Activated naive CD8-positive, alpha-beta T cell (primary cell): ENCODE results near the gene GPD2.
"Not testable (repeated sequence)": the region's sequence is repeated elsewhere in the genome, so short reads cannot be mapped to it uniquely, and the experiment has no call there.

Experiments
- H3K27ac Mint-ChIP-seq: one replicate; pipeline ENCODE4 v1.8.0; 2021; ENCODE audit warnings: mixed read lengths
- H3K27me3 Mint-ChIP-seq: one replicate; pipeline ENCODE4 v1.8.0; 2021; ENCODE audit warnings: mixed read lengths
- H3K36me3 Mint-ChIP-seq: one replicate; pipeline ENCODE4 v1.8.0; 2021; ENCODE audit warnings: mixed read lengths
- H3K4me1 Mint-ChIP-seq: one replicate; pipeline ENCODE4 v1.8.0; 2021; ENCODE audit warnings: low read depth, mixed read lengths
- H3K4me3 Mint-ChIP-seq: one replicate; pipeline ENCODE4 v1.8.0; 2021; ENCODE audit warnings: mild to moderate bottlenecking, mixed read lengths
- H3K9me3 Mint-ChIP-seq: one replicate; pipeline ENCODE4 v1.8.0; 2021; ENCODE audit warnings: low read depth, mixed read lengths

Gene GPD2

DNA sequence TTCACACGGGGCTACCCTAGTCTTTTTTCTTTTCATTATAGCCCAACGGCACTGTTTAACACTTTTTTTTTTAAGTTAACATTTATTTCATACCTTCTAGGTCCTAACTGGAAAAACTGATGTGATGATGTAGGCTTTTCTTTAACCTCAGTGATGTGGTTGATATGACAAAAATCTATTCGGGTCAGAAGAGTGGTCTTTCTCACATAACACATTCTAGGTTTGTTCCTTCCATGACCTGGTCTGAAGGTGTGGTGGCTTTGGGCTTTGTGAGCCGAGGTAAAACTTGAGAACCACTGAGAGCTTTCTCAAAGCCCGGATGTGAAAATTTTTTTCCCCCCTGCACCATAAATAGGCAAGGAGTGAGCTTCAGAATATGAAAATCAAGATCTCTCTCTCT, 44.2 kb downstream of the GPD2 start:
- Mint-ChIP-seq H3K9me3 (no peaks in the 10 kb centered on the region), H3K27ac (no peak overlapping the region), H3K4me3 (no peak overlapping the region)

DNA sequence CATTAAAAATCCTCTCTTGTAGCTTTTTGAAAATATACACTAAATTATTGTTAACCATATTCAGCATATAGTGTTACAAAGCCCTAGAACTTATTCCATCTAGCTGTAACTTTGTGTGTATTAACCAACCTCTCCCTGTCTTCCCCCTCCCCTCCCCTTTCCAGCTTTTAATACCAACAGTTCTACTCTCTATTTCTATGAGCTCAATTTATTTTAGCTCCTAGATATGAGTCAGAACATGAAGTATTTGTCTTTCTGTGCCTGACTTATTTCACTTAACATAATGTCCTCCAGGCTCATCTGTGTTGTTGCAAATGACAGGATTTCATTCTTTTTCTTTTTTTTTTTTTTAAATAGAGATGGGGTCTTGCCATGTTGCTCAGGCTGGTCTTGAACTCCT, 45.1 kb downstream of the GPD2 start:
- Mint-ChIP-seq H3K4me3 (no peak overlapping the region), H3K27ac (no peak overlapping the region), H3K4me1 (peaks cover 20% of the 10 kb centered on the region), H3K36me3 (peaks cover 9% of the 10 kb centered on the region), H3K27me3 (no peaks in the 10 kb centered on the region), H3K9me3 (no peaks in the 10 kb centered on the region)

More for the DNA sequence above, 44.2 kb downstream of the GPD2 start:
- H3K4me1 Mint-ChIP-seq = peaks cover 20% of the 10 kb centered on the region
- H3K27me3 Mint-ChIP-seq = no peaks in the 10 kb centered on the region
- peaks cover 6% of the 10 kb centered on the region for H3K36me3 Mint-ChIP-seq

DNA sequence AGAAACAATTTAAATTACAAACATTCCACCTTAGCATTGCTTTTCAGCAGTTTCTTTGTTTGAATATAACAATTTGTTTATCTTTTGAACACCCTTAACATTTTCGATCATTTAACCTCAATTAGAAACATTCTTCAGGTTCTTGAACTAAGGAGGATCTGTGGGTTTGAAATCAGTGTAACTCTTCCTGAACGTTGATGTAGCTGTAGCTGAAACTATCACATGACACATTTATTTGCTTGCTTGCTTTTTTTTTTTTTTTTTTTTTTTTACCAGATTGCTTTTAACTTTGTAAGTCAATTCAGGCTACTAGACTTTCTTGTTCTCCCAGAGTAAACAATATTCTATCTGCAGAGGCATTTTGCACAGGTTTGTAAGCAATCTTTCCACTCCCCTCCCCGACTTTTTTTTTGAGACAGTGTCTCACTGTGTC, 47.6 kb downstream of the GPD2 start:
- Mint-ChIP-seq H3K4me1 (peaks cover 18% of the 10 kb centered on the region), H3K4me3 (no peak overlapping the region), H3K27ac (peak overlapping the region; percentile 8), H3K27me3 (no peaks in the 10 kb centered on the region), H3K36me3 (peaks cover 4% of the 10 kb centered on the region), H3K9me3 (no peaks in the 10 kb centered on the region)

DNA sequence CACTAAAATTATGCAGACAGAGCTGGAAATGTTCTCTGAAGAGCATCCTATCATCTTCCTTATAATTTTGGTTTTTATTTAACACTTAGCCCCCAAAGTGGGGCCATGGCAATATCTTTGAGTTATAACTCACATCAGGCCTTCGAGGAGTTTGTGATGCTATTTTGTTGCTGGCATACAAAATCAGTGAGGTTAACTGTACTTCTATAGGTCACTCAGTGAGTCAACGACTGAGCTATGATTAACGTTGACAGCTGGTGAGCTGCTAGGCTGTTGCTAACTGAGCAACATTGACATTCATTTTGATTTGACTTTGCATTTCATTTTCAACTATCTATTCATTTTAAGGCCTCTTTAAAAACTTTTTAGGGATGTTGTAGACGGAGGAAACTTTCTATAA, 50.0 kb downstream of the GPD2 start:
- Mint-ChIP-seq H3K4me3 (no peak overlapping the region), H3K4me1 (peaks cover 18% of the 10 kb centered on the region), H3K27me3 (no peaks in the 10 kb centered on the region), H3K27ac (no peak overlapping the region), H3K36me3 (peaks cover 3% of the 10 kb centered on the region), H3K9me3 (no peaks in the 10 kb centered on the region)

DNA sequence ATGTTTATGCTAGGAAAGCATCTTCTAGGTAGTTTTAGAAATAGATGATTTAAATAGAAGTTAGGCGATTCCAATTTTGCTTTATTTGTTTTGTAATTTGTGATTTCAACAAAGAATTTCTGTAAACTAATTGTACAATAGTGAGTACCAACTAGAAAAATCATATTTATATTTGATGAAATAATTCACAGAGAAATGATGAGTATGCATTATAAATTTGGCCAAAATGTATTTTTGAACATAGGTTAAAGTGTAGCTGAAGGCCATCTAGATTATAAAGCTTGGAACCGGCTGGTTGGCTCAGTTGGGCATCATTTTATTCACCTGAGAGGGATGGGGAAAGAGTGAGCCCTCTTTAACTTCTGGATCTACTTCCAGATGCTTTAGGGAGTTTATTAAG, 50.4 kb downstream of the GPD2 start:
- Mint-ChIP-seq H3K27me3 (no peaks in the 10 kb centered on the region), H3K36me3 (peaks cover 3% of the 10 kb centered on the region), H3K4me3 (no peak overlapping the region), H3K27ac (no peak overlapping the region), H3K4me1 (peaks cover 18% of the 10 kb centered on the region), H3K9me3 (no peaks in the 10 kb centered on the region)

DNA sequence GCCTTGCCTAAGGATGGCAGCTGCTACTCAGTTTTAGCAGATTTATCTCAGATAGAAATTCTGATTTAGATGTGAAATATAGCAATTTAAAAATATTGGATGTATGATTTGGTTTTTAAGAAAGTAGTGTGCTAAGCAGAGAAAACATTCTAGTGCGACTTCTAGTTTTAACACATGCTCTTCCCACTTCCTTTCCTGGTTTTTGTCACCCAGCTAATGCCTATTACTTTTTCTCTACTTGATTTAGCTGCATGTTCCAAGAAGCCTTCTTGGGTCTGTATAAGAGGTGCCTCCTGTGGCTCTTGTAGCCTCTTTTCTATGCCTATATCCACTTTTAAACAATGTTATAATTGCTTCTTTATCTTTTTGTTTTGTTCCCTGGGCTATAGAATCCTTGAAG, 53.0 kb downstream of the GPD2 start:
- no peak overlapping the region for H3K4me3 Mint-ChIP-seq
- H3K9me3 Mint-ChIP-seq = no peaks in the 10 kb centered on the region
- peaks cover 23% of the 10 kb centered on the region for H3K4me1 Mint-ChIP-seq

DNA sequence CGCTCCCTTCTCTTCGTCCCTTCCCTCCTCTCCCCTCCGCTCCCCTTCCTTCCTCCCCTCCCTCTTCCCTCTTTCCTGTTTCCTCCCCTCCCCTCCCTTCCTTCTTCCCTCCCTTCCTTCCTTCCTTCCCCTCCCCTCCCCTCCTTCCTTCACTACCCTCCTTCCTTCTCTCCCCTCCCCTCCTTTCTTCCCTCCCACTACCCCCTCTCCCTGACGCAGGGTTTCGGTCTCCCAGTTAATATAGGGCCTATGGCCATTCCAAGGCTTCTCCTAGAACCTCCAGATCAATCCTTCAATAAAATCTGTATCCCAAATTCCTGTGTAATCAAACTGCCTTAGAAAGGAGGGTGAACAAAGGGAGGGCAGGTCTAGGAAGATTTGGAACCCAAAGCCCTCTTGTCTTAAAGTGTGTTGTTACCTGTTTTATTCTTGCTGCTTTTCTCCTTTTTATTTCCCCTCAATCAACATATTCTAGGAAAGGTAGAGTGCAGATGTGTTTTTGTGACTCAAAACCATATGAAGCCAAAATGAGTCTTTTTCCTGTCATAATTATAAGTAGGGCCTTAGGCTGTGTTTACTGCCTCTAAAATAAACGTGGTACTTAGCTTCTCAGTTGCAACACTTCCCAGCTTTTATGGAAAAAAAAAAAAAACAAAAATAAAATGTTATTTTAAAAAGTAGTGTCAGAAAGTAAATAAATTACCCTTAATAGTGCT, 53.7 kb downstream of the GPD2 start:
- Mint-ChIP-seq H3K36me3 (peaks cover 3% of the 10 kb centered on the region), H3K27ac (peak overlapping the region; percentile 72), H3K4me1 (peaks cover 23% of the 10 kb centered on the region), H3K4me3 (peak overlapping the region; percentile 27), H3K27me3 (no peaks in the 10 kb centered on the region), H3K9me3 (no peaks in the 10 kb centered on the region)

More for the DNA sequence above, 53.0 kb downstream of the GPD2 start:
- Mint-ChIP-seq H3K36me3 (peaks cover 3% of the 10 kb centered on the region), H3K27ac (no peak overlapping the region), H3K27me3 (no peaks in the 10 kb centered on the region)

DNA sequence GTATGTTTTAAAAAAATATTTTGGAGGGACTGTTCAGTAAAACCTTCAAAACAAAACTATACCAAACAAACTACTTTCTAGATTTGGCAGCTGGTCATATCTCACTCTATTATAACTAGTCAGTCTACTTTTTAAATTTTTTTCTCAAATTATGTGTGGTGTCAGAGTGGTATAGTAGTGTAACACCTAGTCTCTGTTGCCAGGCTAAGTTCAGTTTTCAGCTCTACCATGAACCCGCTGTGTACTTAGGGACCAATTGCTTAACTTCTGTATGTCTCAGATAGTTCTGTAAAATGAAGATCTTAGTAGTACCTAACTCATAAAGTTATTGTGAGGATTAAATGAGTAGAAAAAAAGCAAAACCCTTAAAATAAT, 54.3 kb downstream of the GPD2 start:
- no peak overlapping the region for H3K4me3 Mint-ChIP-seq
- no peaks in the 10 kb centered on the region for H3K9me3 Mint-ChIP-seq
- H3K36me3 Mint-ChIP-seq = peaks cover 3% of the 10 kb centered on the region
- peaks cover 26% of the 10 kb centered on the region for H3K4me1 Mint-ChIP-seq
- no peaks in the 10 kb centered on the region for H3K27me3 Mint-ChIP-seq
- peak overlapping the region; percentile 59 for H3K27ac Mint-ChIP-seq

DNA sequence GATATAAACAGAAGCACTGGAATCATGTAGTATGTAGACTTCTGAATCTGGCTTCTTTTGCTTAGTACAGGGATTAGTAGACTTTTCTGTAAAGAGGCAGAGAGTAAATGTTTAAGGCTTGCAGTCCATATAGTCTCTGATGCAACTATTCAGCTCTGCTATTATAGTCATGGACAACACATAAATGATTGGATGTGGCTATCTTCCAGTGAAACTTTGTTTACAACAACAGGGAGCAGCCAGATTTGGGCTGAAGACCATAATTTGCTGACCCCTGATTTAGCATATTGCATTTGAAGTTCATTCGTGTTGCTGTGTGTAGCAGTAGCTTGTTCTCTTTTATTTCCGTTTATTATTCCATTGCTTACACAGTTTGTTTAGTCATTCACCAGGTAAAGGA, 55.0 kb downstream of the GPD2 start:
- no peaks in the 10 kb centered on the region for H3K9me3 Mint-ChIP-seq
- H3K27ac Mint-ChIP-seq = no peak overlapping the region
- no peaks in the 10 kb centered on the region for H3K27me3 Mint-ChIP-seq
- H3K36me3 Mint-ChIP-seq = peaks cover 2% of the 10 kb centered on the region
- peaks cover 32% of the 10 kb centered on the region for H3K4me1 Mint-ChIP-seq
- H3K4me3 Mint-ChIP-seq = no peak overlapping the region

DNA sequence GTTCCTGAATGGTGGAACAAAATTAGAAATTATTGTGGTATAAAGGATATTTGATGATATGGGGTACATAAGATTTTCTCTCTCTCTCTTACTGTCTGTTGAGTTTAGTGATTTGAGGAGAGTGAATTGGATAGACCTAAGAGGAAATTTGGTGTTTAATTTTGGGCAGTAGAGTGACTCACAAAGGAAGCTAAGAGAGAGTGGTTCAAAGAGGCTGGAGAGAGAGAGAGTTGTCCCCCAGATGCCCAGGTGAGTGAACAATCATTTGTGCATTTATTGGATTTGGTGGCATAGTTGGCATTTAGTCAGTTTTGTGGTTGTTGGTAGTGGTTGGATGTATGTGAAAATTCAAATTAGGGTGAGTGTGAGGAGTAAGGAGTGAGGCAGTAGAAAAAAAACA, 56.8 kb downstream of the GPD2 start:
- Mint-ChIP-seq H3K27ac (no peak overlapping the region), H3K9me3 (no peaks in the 10 kb centered on the region), H3K36me3 (no peaks in the 10 kb centered on the region), H3K4me3 (no peak overlapping the region), H3K27me3 (no peaks in the 10 kb centered on the region), H3K4me1 (peaks cover 37% of the 10 kb centered on the region)

DNA sequence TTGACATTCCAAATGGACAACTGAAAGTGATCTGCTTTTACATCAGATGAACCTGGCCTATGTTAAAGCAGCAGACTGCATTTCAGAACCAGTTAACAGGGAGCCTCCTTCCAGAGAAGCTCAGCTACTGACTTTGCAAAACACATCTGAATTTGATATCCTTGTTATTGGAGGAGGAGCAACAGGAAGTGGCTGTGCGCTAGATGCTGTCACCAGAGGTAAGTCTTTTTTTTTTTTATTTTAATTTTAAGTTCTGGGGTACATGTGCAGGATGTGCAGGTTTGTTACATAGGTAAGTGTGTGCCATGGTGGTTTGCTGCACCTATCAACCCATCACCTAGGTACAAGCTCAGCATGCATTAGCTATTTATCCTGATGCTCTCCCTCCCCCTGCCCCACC, 59.8 kb downstream of the GPD2 start:
- H3K9me3 Mint-ChIP-seq, H3K36me3 Mint-ChIP-seq, H3K27ac Mint-ChIP-seq, H3K4me3 Mint-ChIP-seq, H3K27me3 Mint-ChIP-seq: not testable (repeated sequence)
- peaks cover 24% of the 10 kb centered on the region for H3K4me1 Mint-ChIP-seq

DNA sequence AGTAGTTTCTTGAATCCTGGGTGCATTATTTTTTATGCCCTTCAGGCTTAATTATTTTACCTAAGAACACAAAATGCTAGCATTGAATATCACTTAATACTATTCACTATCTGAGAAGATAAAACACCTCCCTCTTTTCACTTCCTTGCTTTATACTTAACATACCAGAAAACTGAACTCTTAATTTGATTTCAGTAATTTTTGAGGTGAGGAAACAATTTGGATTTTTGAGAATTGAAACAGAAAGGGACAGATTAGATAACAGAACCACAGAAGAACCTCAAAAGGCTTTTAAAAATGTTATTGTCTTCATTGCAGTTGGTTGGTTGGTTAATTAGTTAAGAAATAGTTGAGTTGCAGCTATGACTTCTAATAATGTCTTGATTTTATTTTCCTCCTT, 69.5 kb downstream of the GPD2 start:
- Mint-ChIP-seq H3K27ac (no peak overlapping the region), H3K4me3 (no peak overlapping the region), H3K27me3 (no peaks in the 10 kb centered on the region), H3K9me3 (no peaks in the 10 kb centered on the region), H3K4me1 (peaks cover 7% of the 10 kb centered on the region), H3K36me3 (peaks cover 6% of the 10 kb centered on the region)

DNA sequence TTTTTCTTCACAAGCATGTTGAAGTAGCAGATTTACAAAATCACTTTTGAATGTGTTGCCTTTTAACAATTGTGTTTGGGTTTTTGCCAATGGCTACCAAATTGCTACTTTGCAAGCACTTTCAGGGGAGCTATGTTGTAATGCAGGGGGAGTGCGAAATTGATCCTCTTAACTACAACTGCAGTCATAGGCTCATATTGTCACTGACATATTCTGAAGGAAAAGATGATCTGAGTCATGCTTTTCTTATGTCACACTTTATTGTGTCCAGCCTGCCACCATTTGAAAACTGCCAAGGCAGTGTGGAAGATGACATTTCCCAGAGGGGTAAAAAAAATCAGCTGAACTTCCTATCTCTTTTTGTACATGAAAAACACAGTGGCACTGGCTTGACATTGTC, 74.9 kb downstream of the GPD2 start:
- no peak overlapping the region for H3K27ac Mint-ChIP-seq
- H3K9me3 Mint-ChIP-seq = no peaks in the 10 kb centered on the region
- no peaks in the 10 kb centered on the region for H3K27me3 Mint-ChIP-seq
- H3K36me3 Mint-ChIP-seq = peaks cover 23% of the 10 kb centered on the region
- no peak overlapping the region for H3K4me3 Mint-ChIP-seq
- no peaks in the 10 kb centered on the region for H3K4me1 Mint-ChIP-seq

DNA sequence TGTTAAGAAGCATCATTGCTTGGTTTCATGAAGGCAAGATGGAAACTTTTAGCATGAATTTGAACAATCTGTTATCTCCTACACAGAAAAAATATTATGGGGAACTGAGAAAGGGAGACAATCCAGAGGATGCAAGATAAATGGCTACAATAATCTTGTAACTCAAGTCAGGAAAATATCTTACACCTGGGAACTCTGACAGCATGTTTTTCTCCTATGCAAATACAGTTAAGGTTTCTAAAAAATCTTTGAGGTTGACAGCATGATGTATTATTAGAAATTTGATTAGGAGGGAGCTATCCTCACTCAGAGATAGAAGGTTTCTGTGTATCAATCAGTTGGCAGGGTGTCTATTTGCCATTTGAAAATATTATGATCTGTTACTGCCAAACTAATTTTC, 75.6 kb downstream of the GPD2 start:
- Mint-ChIP-seq H3K9me3 (no peaks in the 10 kb centered on the region), H3K4me3 (no peak overlapping the region), H3K36me3 (peaks cover 20% of the 10 kb centered on the region), H3K27ac (no peak overlapping the region), H3K27me3 (no peaks in the 10 kb centered on the region), H3K4me1 (no peaks in the 10 kb centered on the region)

DNA sequence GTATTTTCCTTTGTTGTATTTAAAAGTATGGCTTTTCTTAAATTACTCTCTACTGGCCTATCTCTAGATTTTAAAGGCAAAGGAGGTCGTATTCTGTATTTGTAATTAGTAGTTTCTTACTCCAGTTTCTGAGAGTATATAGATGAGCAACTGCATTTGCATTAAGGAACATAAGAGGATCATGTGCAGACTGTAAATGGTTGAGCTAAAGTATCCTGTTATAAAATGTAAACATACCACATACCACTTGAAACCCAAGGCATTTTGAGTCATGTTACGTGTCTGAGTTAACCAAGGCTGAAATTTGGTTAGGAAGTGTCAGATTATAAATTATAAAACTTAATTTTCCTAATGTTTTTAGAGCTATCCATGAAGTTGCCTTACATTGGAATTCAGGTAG, 76.3 kb downstream of the GPD2 start:
- Mint-ChIP-seq H3K36me3 (peaks cover 23% of the 10 kb centered on the region), H3K4me3 (no peak overlapping the region), H3K4me1 (no peaks in the 10 kb centered on the region), H3K9me3 (no peaks in the 10 kb centered on the region), H3K27ac (no peak overlapping the region), H3K27me3 (no peaks in the 10 kb centered on the region)

DNA sequence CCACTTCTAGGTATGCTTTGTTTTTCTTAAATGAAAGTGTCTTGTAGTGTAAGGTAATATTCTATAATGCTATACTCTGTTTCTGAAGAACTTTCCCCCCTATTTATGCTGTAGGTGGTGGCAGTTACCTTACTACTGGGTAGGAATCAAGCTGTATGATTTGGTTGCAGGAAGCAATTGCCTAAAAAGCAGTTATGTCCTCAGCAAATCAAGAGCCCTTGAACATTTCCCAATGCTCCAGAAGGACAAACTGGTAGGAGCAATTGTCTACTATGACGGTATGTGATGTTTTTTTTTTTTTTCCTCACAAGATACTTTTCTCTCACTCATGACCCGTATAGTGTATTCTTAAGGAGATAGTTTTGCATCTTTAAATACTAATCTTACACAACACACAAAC, 77.0 kb downstream of the GPD2 start:
- Mint-ChIP-seq H3K27me3 (no peaks in the 10 kb centered on the region), H3K9me3 (no peaks in the 10 kb centered on the region), H3K36me3 (peaks cover 25% of the 10 kb centered on the region), H3K27ac (no peak overlapping the region), H3K4me3 (no peak overlapping the region), H3K4me1 (no peaks in the 10 kb centered on the region)
